H1 (cell line): ENCODE data around the gene ADD2. TPM values are rescaled to one million over a fixed set of nuclear protein-coding genes. Genes with fewer than 3 reads are reported as not detected.

Experiments
- CTCF ChIA-PET: fragments of 300-600 bp; sonication (Branson Sonifier 250); formaldehyde crosslinking; loops from one replicate; lab custom pipeline; 2021; ENCODE audit not compliant: partially characterized antibody; lab: Charles Lee
- POLR2A ChIA-PET: fragments of 300-600 bp; sonication (Branson Sonifier 250); formaldehyde crosslinking; loops from one replicate; lab custom pipeline; 2021; ENCODE audit warnings: inconsistent platforms; ENCODE audit not compliant: partially characterized antibody; lab: Charles Lee
- DNase-seq, 2 experiments: peaks; one replicate each; pipeline versions ENCODE4 v3.0.0 to v3.0.0-alpha.2; 2010 to 2022; ENCODE audit warnings: low spot score in 2 of 2, low read depth in 1 of 2, mixed read lengths in 1 of 2
- FAIRE-seq: peaks from 2 replicates; lab custom pipeline; 2011; peaks lifted over from hg19 to GRCh38; lab: Jason Lieb, UNC
- H2AFZ ChIP-seq: 2 replicates; pipeline ENCODE4 v1.8.1; 2012; ENCODE audit warnings: low read length, inconsistent platforms
- H2AK5ac ChIP-seq: 2 replicates; pipeline ENCODE4 v1.6.1; 2013; ENCODE audit warnings: low read depth, low read length
- H2BK120ac ChIP-seq: replicated peaks from 2 replicates; pipeline ENCODE3; 2013; ENCODE audit warnings: low read depth, low read length, inconsistent platforms
- H2BK12ac ChIP-seq: 2 replicates; pipeline ENCODE4 v1.6.1; 2013; ENCODE audit warnings: low read depth, low read length
- H2BK15ac ChIP-seq: 2 replicates; pipeline ENCODE4 v1.6.1; 2013; ENCODE audit warnings: low read length
- H2BK20ac ChIP-seq: 2 replicates; pipeline ENCODE4 v1.6.1; 2013; ENCODE audit warnings: low read length
- H2BK5ac ChIP-seq: 2 replicates; pipeline ENCODE4 v1.6.1; 2013; ENCODE audit warnings: low read depth, low read length
- H3K14ac ChIP-seq: 2 replicates; pipeline ENCODE4 v1.6.1; 2013; ENCODE audit warnings: inconsistent platforms; ENCODE audit not compliant: insufficient read length
- H3K18ac ChIP-seq: 2 replicates; pipeline ENCODE4 v1.6.1; 2013; ENCODE audit warnings: low read length; ENCODE audit errors: extremely low read depth
- H3K23ac ChIP-seq: 2 replicates; pipeline ENCODE4 v1.6.1; 2013; ENCODE audit warnings: inconsistent platforms; ENCODE audit not compliant: insufficient read length
- H3K23me2 ChIP-seq: 2 replicates; pipeline ENCODE4 v1.6.1; 2013; ENCODE audit warnings: low read depth, low read length
- H3K27ac ChIP-seq: 2 replicates; pipeline ENCODE4 v1.6.1; 2011; ENCODE audit warnings: low read depth, low read length, inconsistent platforms
- H3K27me3 ChIP-seq, 4 experiments: replicated peaks in 1 of 4; 1 replicate in 1 of 4; 2 replicates in 3 of 4; pipeline versions ENCODE4 v1.6.1 to v1.8.1; 2011 to 2013; ENCODE audit warnings: low read length in 3 of 4, mild to moderate bottlenecking in 3 of 4, inconsistent platforms in 2 of 4, mixed read lengths in 2 of 4, moderate library complexity in 1 of 4; ENCODE audit not compliant: control insufficient read depth in 3 of 4, insufficient read depth in 3 of 4; ENCODE audit errors: extremely low read depth in 1 of 4
- H3K36me3 ChIP-seq, 4 experiments: 2 replicates each; pipeline versions ENCODE4 v1.6.1 to v1.8.1; 2011 to 2013; ENCODE audit warnings: mild to moderate bottlenecking in 4 of 4, low read length in 3 of 4, moderate library complexity in 2 of 4, control low read depth in 1 of 4, inconsistent platforms in 1 of 4; ENCODE audit not compliant: insufficient read depth in 4 of 4, control insufficient read depth in 2 of 4
- H3K4ac ChIP-seq: replicated peaks from 2 replicates; pipeline ENCODE3; 2013; ENCODE audit warnings: low read length, low read depth, mixed read lengths, inconsistent platforms; ENCODE audit not compliant: insufficient read length
- H3K4me1 ChIP-seq, 4 experiments: replicated peaks in 1 of 4; 1 replicate in 1 of 4; 2 replicates in 3 of 4; pipeline versions ENCODE4 v1.6.1 to v1.8.1; 2011 to 2013; ENCODE audit warnings: low read length in 3 of 4, inconsistent platforms in 2 of 4, mixed read lengths in 1 of 4; ENCODE audit not compliant: insufficient read depth in 4 of 4, control insufficient read depth in 3 of 4
- H3K4me2 ChIP-seq, 2 experiments: 2 replicates each; pipeline versions ENCODE4 v1.6.1 to v1.8.1; 2011 to 2013; ENCODE audit warnings: low read depth in 2 of 2, low read length in 2 of 2, control low read depth in 1 of 2, inconsistent platforms in 1 of 2, mild to moderate bottlenecking in 1 of 2; ENCODE audit not compliant: insufficient read depth in 1 of 2
- H3K4me3 ChIP-seq, 4 experiments: fragments of 200-600, 300-600 bp in 1 of 4; sonication (generic), shearing (Covaris generic), sonication (Bioruptor Twin) in 1 of 4; 2 replicates each; pipeline versions ENCODE4 v1.5.1 to v1.8.1; 2011 to 2016; ENCODE audit warnings: low read length in 4 of 4, low read depth in 3 of 4, control low read depth in 2 of 4, inconsistent platforms in 2 of 4, mild to moderate bottlenecking in 2 of 4, mixed read lengths in 1 of 4, moderate library complexity in 1 of 4; ENCODE audit not compliant: insufficient read depth in 2 of 4; ENCODE audit errors: extremely low read depth in 1 of 4
- H3K56ac ChIP-seq: replicated peaks from 2 replicates; pipeline ENCODE3; 2013; ENCODE audit warnings: low read depth, mild to moderate bottlenecking, mixed read lengths, low read length, inconsistent platforms; ENCODE audit not compliant: insufficient read length
- H3K79me1 ChIP-seq: 2 replicates; pipeline ENCODE4 v1.6.1; 2013; ENCODE audit warnings: low read depth, low read length, control low read depth
- H3K79me2 ChIP-seq, 2 experiments: 2 replicates each; pipeline versions ENCODE4 v1.6.1 to v1.8.1; 2012 to 2013; ENCODE audit warnings: low read length in 2 of 2, mild to moderate bottlenecking in 2 of 2, inconsistent platforms in 1 of 2; ENCODE audit not compliant: insufficient read depth in 2 of 2, control insufficient read depth in 1 of 2
- H3K9ac ChIP-seq, 4 experiments: replicated peaks in 1 of 4; 1 replicate in 1 of 4; 2 replicates in 3 of 4; pipeline versions ENCODE4 v1.6.1 to v1.8.1; 2011 to 2013; ENCODE audit warnings: low read depth in 3 of 4, low read length in 3 of 4, control low read depth in 2 of 4, mild to moderate bottlenecking in 2 of 4, moderate library complexity in 2 of 4, inconsistent platforms in 1 of 4; ENCODE audit errors: extremely low read depth in 1 of 4
- H3K9me3 ChIP-seq, 2 experiments: 2 replicates each; pipeline versions ENCODE4 v1.6.1 to v1.8.1; 2012 to 2013; ENCODE audit warnings: mild to moderate bottlenecking in 2 of 2, moderate library complexity in 2 of 2, control low read depth in 1 of 2, inconsistent platforms in 1 of 2, low read depth in 1 of 2, low read length in 1 of 2, mixed read lengths in 1 of 2; ENCODE audit not compliant: insufficient read depth in 2 of 2
- H4K20me1 ChIP-seq, 2 experiments: replicated peaks in 1 of 2; 2 replicates each; pipeline versions ENCODE3 to v1.8.1; 2011 to 2013; ENCODE audit warnings: inconsistent platforms in 2 of 2, low read length in 2 of 2, mild to moderate bottlenecking in 1 of 2; ENCODE audit not compliant: insufficient read depth in 2 of 2, control insufficient read depth in 1 of 2
- H4K5ac ChIP-seq: 2 replicates; pipeline ENCODE4 v1.6.1; 2013; ENCODE audit warnings: low read length, low read depth, mixed read lengths, inconsistent platforms; ENCODE audit not compliant: insufficient read length
- H4K8ac ChIP-seq: 2 replicates; pipeline ENCODE4 v1.8.0; 2013; ENCODE audit warnings: mild to moderate bottlenecking, moderate library complexity, low read length, inconsistent platforms; ENCODE audit not compliant: insufficient read depth; ENCODE audit errors: extremely low read depth
- H4K91ac ChIP-seq: replicated peaks from 2 replicates; pipeline ENCODE3; 2013; ENCODE audit warnings: low read length, mixed read lengths, inconsistent platforms; ENCODE audit not compliant: insufficient read length
- ATF3 ChIP-seq: IDR thresholded peaks from 2 replicates; pipeline ENCODE4 v1.6.1; 2011; ENCODE audit warnings: low read depth, mild to moderate bottlenecking, low read length; ENCODE audit not compliant: insufficient read depth
- BACH1 ChIP-seq: IDR thresholded peaks from 2 replicates; pipeline ENCODE4 v1.6.1; 2012; ENCODE audit warnings: low read length, improper control_type of control experiment
- CEBPB ChIP-seq: IDR thresholded peaks from 2 replicates; pipeline ENCODE4 v1.6.1; 2012; ENCODE audit warnings: low read depth, low read length
- CTBP2 ChIP-seq: IDR thresholded peaks from 2 replicates; pipeline ENCODE4 v1.7.0; 2011; ENCODE audit warnings: borderline replicate concordance, mild to moderate bottlenecking, moderate library complexity, mixed read lengths, low read length; ENCODE audit not compliant: insufficient read depth, insufficient read length
- EGR1 ChIP-seq: IDR thresholded peaks from 2 replicates; pipeline ENCODE4 v1.6.1; 2011; ENCODE audit warnings: low read depth, low read length, borderline replicate concordance
- NANOG ChIP-seq: IDR thresholded peaks from 2 replicates; pipeline ENCODE4 v1.6.1; 2011; ENCODE audit warnings: low read length, low read depth, mild to moderate bottlenecking, inconsistent platforms; ENCODE audit not compliant: insufficient read depth, poor library complexity, severe bottlenecking
- POLR2AphosphoS5 ChIP-seq: IDR thresholded peaks from 2 replicates; pipeline ENCODE4 v1.6.1; 2011; ENCODE audit warnings: low read depth, low read length
- RAD21 ChIP-seq, 2 experiments: IDR thresholded peaks in 1 of 2; conservative IDR thresholded peaks in 1 of 2; 2 replicates each; pipeline ENCODE4 v1.6.1; 2011; ENCODE audit warnings: low read depth in 2 of 2, low read length in 2 of 2, improper control_type of control experiment in 1 of 2, inconsistent platforms in 1 of 2, mild to moderate bottlenecking in 1 of 2, moderate library complexity in 1 of 2
- SIRT6 ChIP-seq: IDR thresholded peaks from one replicate; pipeline ENCODE4 v1.7.1; 2012; ENCODE audit warnings: low read length, inconsistent platforms
- SP1 ChIP-seq: IDR thresholded peaks from 2 replicates; pipeline ENCODE4 v1.6.1; 2011; ENCODE audit warnings: low read depth, low read length
- WGBS, 2 experiments: shearing (Covaris generic) in 1 of 2; methylation state at CpG; one replicate each; pipeline versions ENCODE4 v1.1.6 to v1.1.7; 2013 to 2015; ENCODE audit warnings: low lambda C conversion rate in 2 of 2, mixed read lengths in 2 of 2, inconsistent platforms in 1 of 2, low coverage in 1 of 2, missing lambda C conversion rate in 1 of 2; ENCODE audit not compliant: insufficient replicate concordance in 2 of 2, insufficient coverage in 1 of 2, insufficient read length in 1 of 2; ENCODE audit errors: extremely low coverage in 1 of 2, missing lambda C conversion rate in 1 of 2; 5-methylcytosine and 5-hydroxymethylcytosine counted together
- polyA plus RNA-seq, 7 experiments: library from polyadenylated mRNA; depleted of rRNA in 3 of 7; stranded (reverse) in 5 of 7; unstranded in 2 of 7; fragments of >200 nt in 5 of 7; fragments of 200-250 nt in 2 of 7; gene quantifications; 1 replicate in 5 of 7; 2 replicates in 1 of 7; 4 replicates in 1 of 7; pipeline versions ENCODE4 v1.2.1 to v1.2.3, GENCODE V29; 2011 to 2013; ENCODE audit warnings: missing spikeins in 2 of 7, mixed read lengths in 2 of 7
- total RNA-seq: library from RNA; stranded (reverse); fragmentation: NEBNext Ultra II Directional; extraction: Animal tissue kit (Norgen Biotek cat#: 25700); gene quantifications from 2 replicates; pipeline ENCODE4 v1.2.1, GENCODE V29; 2021

The ADD2 gene
- total and polyA plus RNA-seq, 2 of the 8 experiments (the other 6 are each of a cell fraction or from before 2014, with no cell fraction given): 58.5 to 170 TPM

DNA sequence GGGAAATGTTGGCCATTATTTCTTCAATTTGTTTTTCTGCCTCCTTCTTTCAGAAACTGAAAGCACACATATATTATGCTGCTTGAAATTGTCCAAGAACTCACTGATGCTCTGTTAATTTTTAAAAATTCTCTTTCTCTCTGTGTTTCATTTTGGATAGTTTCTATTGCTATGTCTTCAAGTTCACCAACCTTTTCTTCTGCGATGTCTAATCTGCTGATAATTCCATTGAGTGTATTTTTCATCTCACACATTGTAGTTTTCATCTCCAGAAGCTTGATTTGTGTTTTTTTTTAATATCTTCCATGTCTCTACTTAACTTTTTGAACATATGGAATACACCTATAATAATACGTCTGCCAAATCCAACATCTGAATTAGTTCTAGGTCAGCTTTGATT is 116.3 kb downstream of the ADD2 start:
- Histone ChIP-seq H3K18ac (no peak overlapping the region), H3K36me3 (no peaks in the 10 kb centered on the region), H3K27me3 (peaks cover 2 to 7% (median 3%) of the 10 kb centered on the region in 4 experiments; a peak in 5 of 7 replicates), H3K27ac (no peak overlapping the region), H3K14ac (no peak overlapping the region), H3K9me3 (no peaks in the 10 kb centered on the region), H2BK120ac (no peak overlapping the region), H4K20me1 (peaks cover 2 to 4% of the 10 kb centered on the region in 2 experiments), H2AFZ (no peak overlapping the region), H3K79me1 (no peaks in the 10 kb centered on the region), H2BK12ac (no peak overlapping the region), H3K4ac (no peak overlapping the region), H2BK15ac (no peak overlapping the region), H2BK20ac (no peak overlapping the region), H4K91ac (no peak overlapping the region), H3K9ac (no peak overlapping the region), H3K23me2 (no peaks in the 10 kb centered on the region), H3K79me2 (no peaks in the 10 kb centered on the region), H3K4me2 (no peak overlapping the region), H3K23ac (no peak overlapping the region), H3K56ac (no peak overlapping the region), H3K4me1 (no peaks in the 10 kb centered on the region), H2AK5ac (no peak overlapping the region), H2BK5ac (no peak overlapping the region), H4K5ac (no peak overlapping the region), H4K8ac (no peak overlapping the region), H3K4me3 (no peak overlapping the region)
- ChIA-PET POLR2A (interaction anchor here (0.6 to 1.0 kb wide), 2 partner anchors 315 to 349 kb away, joined by 3 to 7 read pairs; no protein-coding TSS in a partner anchor), CTCF (interaction anchor here (0.6 to 2.3 kb wide), 2 partner anchors 338 to 348 kb away, joined by 5 to 11 read pairs; no protein-coding TSS in a partner anchor)
- WGBS, 2 experiments: 86% methylated on average over 2 of the region's 2 CpGs; no CpG with 5 or more reads in 1 of the 2 experiments
- FAIRE-seq: no peak
- DNase-seq: no peak
- no peak for TF ChIP-seq CEBPB
- TF ChIP-seq ATF3: no peak
- TF ChIP-seq BACH1: no peak
- TF ChIP-seq CTBP2: no peak
- TF ChIP-seq POLR2AphosphoS5: no peak
- no peak for TF ChIP-seq SP1
- no peak for TF ChIP-seq SIRT6
- TF ChIP-seq NANOG: no peak
- no peak for TF ChIP-seq EGR1
- no peak for TF ChIP-seq RAD21 (IDR thresholded peaks at IDR 0.05 in 1 of 2, conservative IDR thresholded peaks at IDR 0.05 in 1 of 2; ENCODE audit: low read depth in 2 of 2, low read length in 2 of 2)
